Small intestine (tissue), 7 donors: ENCODE measurements around the gene KDM2A. TPM values are rescaled to one million over a fixed set of nuclear protein-coding genes. Genes with fewer than 3 reads are reported as not detected.
"Not testable (repeated sequence)": the region's sequence is repeated elsewhere in the genome, so short reads cannot be mapped to it uniquely, and the experiment has no call there.

Experiments used
- DNase-seq, 2 donors: peaks; one replicate each; pipeline versions ENCODE4 v3.0.0 to v3.0.0-alpha.2; 2013
- FAIRE-seq: peaks from 2 replicates; lab custom pipeline; 2012; peaks lifted over from hg19 to GRCh38; lab: Jason Lieb, UNC
- H3K27ac ChIP-seq, 3 donors: one replicate each; pipeline ENCODE4 v1.5.1; 2013; ENCODE audit warnings: low read length in 2 of 3, mild to moderate bottlenecking in 2 of 3, control low read depth in 1 of 3, inconsistent platforms in 1 of 3, low read depth in 1 of 3, moderate library complexity in 1 of 3
- H3K27me3 ChIP-seq, 3 donors: one replicate each; pipeline ENCODE4 v1.6.1; 2013; ENCODE audit warnings: low read length in 3 of 3, inconsistent platforms in 1 of 3; ENCODE audit not compliant: control insufficient read depth in 3 of 3, insufficient read depth in 3 of 3
- H3K36me3 ChIP-seq, 3 donors: one replicate each; pipeline ENCODE4 v1.6.1; 2013; ENCODE audit warnings: low read length in 3 of 3, inconsistent platforms in 1 of 3, low read depth in 1 of 3, mild to moderate bottlenecking in 1 of 3, moderate library complexity in 1 of 3; ENCODE audit not compliant: control insufficient read depth in 3 of 3, insufficient read depth in 2 of 3
- H3K4me1 ChIP-seq, 3 donors: one replicate each; pipeline ENCODE4 v1.6.1; 2013; ENCODE audit warnings: low read length in 2 of 3, inconsistent platforms in 1 of 3, low read depth in 1 of 3, mild to moderate bottlenecking in 1 of 3, moderate library complexity in 1 of 3; ENCODE audit not compliant: control insufficient read depth in 3 of 3, insufficient read depth in 2 of 3
- H3K4me3 ChIP-seq, 3 donors: one replicate each; pipeline ENCODE4 v1.5.1; 2013; ENCODE audit warnings: low read length in 3 of 3, control low read depth in 1 of 3, inconsistent platforms in 1 of 3, low read depth in 1 of 3, mild to moderate bottlenecking in 1 of 3, moderate library complexity in 1 of 3
- H3K9me3 ChIP-seq, 2 donors: one replicate each; pipeline ENCODE4 v1.6.1; 2013; ENCODE audit warnings: low read depth in 1 of 2, low read length in 1 of 2; ENCODE audit not compliant: control insufficient read depth in 2 of 2, insufficient read depth in 1 of 2
- WGBS, 3 donors: extraction: QIAGEN DNeasy Blood & Tissue Kit; methylation state at CpG; one replicate each; pipeline ENCODE4 v1.1.7; 2013; 5-methylcytosine and 5-hydroxymethylcytosine counted together
- polyA plus RNA-seq, 4 donors: library from polyadenylated mRNA; stranded (reverse) in 3 of 4; unstranded in 1 of 4; fragments of 200-250 nt in 3 of 4; fragments of 120-200 nt in 1 of 4; gene quantifications; one replicate each; pipeline versions ENCODE4 v1.2.1 to v1.2.3, GENCODE V29; 2013
- donor health status: healthy with polysubstance abuse.
- donor health status: control.
- donor health status: control.
- donor health status: Bipolar disorder and iron deficiency.
- donor health status: healthy.

KDM2A gene
- polyA plus RNA-seq, 4 donors, result 19.2 to 59.8 (median 24.7) TPM

GRCh38 chr11:67204822-67205221 lies 85.8 kb downstream of the KDM2A start:
- H3K27ac ChIP-seq, result no peak overlapping the region
- no peaks in the 10 kb centered on the region for H3K9me3 ChIP-seq
- H3K36me3 ChIP-seq, result peaks cover 4 to 65% (median 9%) of the 10 kb centered on the region in 3 donors
- DNase-seq, result no peak
- 80 to 89% (median 86%) methylated on average over 3 of the region's 3 CpGs for WGBS, 3 donors
- no peaks in the 10 kb centered on the region for H3K4me1 ChIP-seq
- no peaks in the 10 kb centered on the region for H3K27me3 ChIP-seq
- no peak for FAIRE-seq
- no peak overlapping the region for H3K4me3 ChIP-seq

- DNase-seq, result not testable (repeated sequence)
Measured at GRCh38 chr11:67209222-67209621, 90.2 kb downstream of the KDM2A start.

GRCh38 chr11:67211656-67212436 lies 92.8 kb downstream of the KDM2A start:
- no peak overlapping the region for H3K27ac ChIP-seq
- H3K4me3 ChIP-seq, result no peak overlapping the region

More at GRCh38 chr11:67209222-67209621, 90.2 kb downstream of the KDM2A start:
- H3K4me1 ChIP-seq, H3K27me3 ChIP-seq, H3K4me3 ChIP-seq, FAIRE-seq, H3K9me3 ChIP-seq, H3K27ac ChIP-seq: not testable (repeated sequence)
- WGBS, 3 donors, result 97 to 99% (median 97%) methylated on average over 6 of the region's 6 CpGs
- peaks cover 6 to 57% (median 16%) of the 10 kb centered on the region in 3 donors for H3K36me3 ChIP-seq

GRCh38 chr11:67213178-67213621 lies 94.1 kb downstream of the KDM2A start:
- FAIRE-seq (no peak), DNase-seq (no peak)
- Histone ChIP-seq H3K27ac (no peak overlapping the region), H3K36me3 (peaks cover 4 to 54% (median 23%) of the 10 kb centered on the region in 3 donors), H3K27me3 (no peaks in the 10 kb centered on the region), H3K9me3 (no peaks in the 10 kb centered on the region), H3K4me1 (no peaks in the 10 kb centered on the region), H3K4me3 (no peak overlapping the region)
- 77 to 87% (median 86%) methylated on average over 5 of the region's 5 CpGs for WGBS, 3 donors

More at GRCh38 chr11:67211656-67212436, 92.8 kb downstream of the KDM2A start:
- no peak for FAIRE-seq
- H3K27me3 ChIP-seq, result no peaks in the 10 kb centered on the region
- peaks cover 8 to 57% (median 20%) of the 10 kb centered on the region in 3 donors for H3K36me3 ChIP-seq
- WGBS, 3 donors, result 92 to 98% (median 94%) methylated on average over 2 of the region's 2 CpGs
- H3K9me3 ChIP-seq, result no peaks in the 10 kb centered on the region
- no peak for DNase-seq
- H3K4me1 ChIP-seq, result no peaks in the 10 kb centered on the region

GRCh38 chr11:67227726-67228125 lies 108.7 kb downstream of the KDM2A start:
- FAIRE-seq, result no peak
- 78 to 87% (median 82%) methylated on average over 8 of the region's 8 CpGs for WGBS, 3 donors
- no peaks in the 10 kb centered on the region for H3K9me3 ChIP-seq

GRCh38 chr11:67230406-67230805 lies 111.3 kb downstream of the KDM2A start:
- H3K4me1 ChIP-seq, result no peaks in the 10 kb centered on the region
- H3K36me3 ChIP-seq, result peaks cover 13 to 58% (median 16%) of the 10 kb centered on the region in 3 donors
- FAIRE-seq, result no peak
- H3K4me3 ChIP-seq, result no peak overlapping the region
- H3K9me3 ChIP-seq, result no peaks in the 10 kb centered on the region
- 93 to 99% (median 96%) methylated on average over 3 of the region's 3 CpGs for WGBS, 3 donors
- no peak for DNase-seq
- H3K27ac ChIP-seq, result no peak overlapping the region
- H3K27me3 ChIP-seq, result no peaks in the 10 kb centered on the region

More at GRCh38 chr11:67227726-67228125, 108.7 kb downstream of the KDM2A start:
- Histone ChIP-seq H3K4me3 (no peak overlapping the region), H3K4me1 (no peaks in the 10 kb centered on the region), H3K27ac (no peak overlapping the region), H3K36me3 (peaks cover 19 to 62% (median 22%) of the 10 kb centered on the region in 3 donors), H3K27me3 (no peaks in the 10 kb centered on the region)
- DNase-seq, result no peak

GRCh38 chr11:67230886-67231285 lies 111.8 kb downstream of the KDM2A start:
- Histone ChIP-seq H3K27me3 (no peaks in the 10 kb centered on the region), H3K4me1 (no peaks in the 10 kb centered on the region), H3K9me3 (no peaks in the 10 kb centered on the region), H3K27ac (no peak overlapping the region), H3K36me3 (peaks cover 13 to 55% (median 16%) of the 10 kb centered on the region in 3 donors), H3K4me3 (no peak overlapping the region)
- FAIRE-seq (no peak), DNase-seq (no peak)
- WGBS, 3 donors, result 86 to 100% (median 100%) methylated on average over 1 of the region's 1 CpG

GRCh38 chr11:67233584-67234190 lies 114.6 kb downstream of the KDM2A start:
- Histone ChIP-seq H3K9me3 (no peaks in the 10 kb centered on the region), H3K36me3 (peaks cover 6 to 43% (median 14%) of the 10 kb centered on the region in 3 donors), H3K27me3 (no peaks in the 10 kb centered on the region), H3K4me1 (peaks cover 0 to under 1% (median 0%) of the 10 kb centered on the region in 3 donors), H3K27ac (no peak overlapping the region), H3K4me3 (no peak overlapping the region)
- WGBS, 3 donors, result 74 to 85% (median 78%) methylated on average over 7 of the region's 7 CpGs
- no peak for DNase-seq
- FAIRE-seq, result no peak
